GM19025 (cell line): ENCODE results near the gene ATP5PB.

ENCODE experiments used
- ATAC-seq: cut with Tn5 transposase; IDR thresholded peaks from one replicate; pipeline ENCODE4 v1.9.1; 2021; ENCODE audit warnings: mild to moderate bottlenecking, low read depth, moderate library complexity; ENCODE audit not compliant: unreplicated experiment

ATP5PB gene, protein sequence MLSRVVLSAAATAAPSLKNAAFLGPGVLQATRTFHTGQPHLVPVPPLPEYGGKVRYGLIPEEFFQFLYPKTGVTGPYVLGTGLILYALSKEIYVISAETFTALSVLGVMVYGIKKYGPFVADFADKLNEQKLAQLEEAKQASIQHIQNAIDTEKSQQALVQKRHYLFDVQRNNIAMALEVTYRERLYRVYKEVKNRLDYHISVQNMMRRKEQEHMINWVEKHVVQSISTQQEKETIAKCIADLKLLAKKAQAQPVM

DNA sequence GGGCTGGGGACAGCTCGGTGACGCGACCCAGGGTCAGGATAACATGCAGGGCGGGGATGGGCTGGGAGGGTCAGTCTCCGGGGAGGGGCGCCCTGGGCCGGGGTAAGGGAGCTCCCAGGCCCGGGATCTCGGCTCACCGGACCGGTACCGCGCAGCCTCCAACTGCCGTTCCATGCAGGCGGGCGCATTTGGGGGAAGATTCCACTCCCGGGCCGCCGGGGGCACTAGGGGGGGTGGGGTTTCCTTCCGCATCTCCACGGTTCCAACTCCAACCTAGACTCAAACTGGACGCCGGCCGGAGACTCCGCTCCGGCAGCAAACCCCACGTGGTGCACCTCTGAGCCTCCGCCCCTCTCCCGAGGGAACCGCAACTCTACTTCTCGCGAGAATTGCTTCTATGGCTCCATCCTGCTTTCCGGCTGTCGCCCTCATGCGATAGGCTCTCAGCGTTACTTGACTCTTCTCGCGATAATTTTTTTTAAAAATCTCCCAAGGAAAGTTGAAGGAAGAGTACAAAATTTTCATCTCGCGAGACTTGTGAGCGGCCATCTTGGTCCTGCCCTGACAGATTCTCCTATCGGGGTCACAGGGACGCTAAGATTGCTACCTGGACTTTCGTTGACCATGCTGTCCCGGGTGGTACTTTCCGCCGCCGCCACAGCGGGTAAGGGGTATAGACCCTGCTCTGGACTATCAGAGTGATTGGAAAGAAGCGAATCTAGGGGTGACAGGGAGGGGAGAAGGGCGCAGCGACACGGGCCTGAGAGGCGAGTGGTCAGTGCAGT lies at the start of gene ATP5PB, which contains the start of gene WDR77:
TSS of gene ATP5PB (plus strand) at position 547 of the 785 bp plus-strand sequence. CDS start at position 625, 78 bp downstream.
TSS of gene WDR77 (minus strand) at position 339 of the 785 bp plus-strand sequence. CDS start at position 252, 87 bp downstream.
- peak; percentile 93 for ATAC-seq

DNA sequence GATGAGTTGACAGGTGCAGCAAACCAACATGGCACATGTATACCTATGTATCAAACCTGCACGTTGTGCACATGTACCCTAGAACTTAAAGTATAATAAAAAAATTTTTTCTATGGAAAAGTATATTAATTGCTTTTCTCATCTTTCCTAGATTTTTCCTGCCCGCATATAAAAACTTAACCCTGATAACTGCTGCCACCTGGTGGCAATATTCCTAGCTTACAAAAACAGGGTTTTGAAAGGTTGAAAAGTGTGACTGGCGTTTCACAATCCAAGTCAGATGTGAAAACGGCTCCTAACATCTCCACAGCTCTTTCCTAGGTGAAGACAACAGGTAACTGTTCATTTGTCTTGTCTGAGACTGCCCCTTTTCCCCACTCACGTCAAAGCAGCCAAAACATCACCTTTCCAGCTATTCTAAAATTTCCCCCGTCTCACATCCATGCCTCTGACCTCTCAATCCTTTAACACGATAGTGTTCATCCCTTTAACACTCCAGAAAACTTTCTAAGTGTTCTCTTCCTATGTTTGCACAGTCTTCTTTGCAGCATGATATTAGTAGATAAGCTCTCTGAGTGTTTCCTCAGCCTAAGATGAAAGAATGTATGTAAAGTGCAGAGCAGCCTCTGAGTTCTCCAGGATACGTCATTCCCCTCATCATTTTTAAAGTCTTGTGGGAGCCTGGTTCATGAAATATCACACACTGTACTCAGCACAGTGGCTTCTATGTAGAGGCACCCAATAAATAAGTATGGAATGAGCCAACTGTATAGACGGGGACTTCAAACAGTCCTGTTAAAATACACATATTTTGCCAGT lies 49.3 kb upstream of the ATP5PB start:
- ATAC-seq = no peak

GRCh38 chr1:111402083-111402482 lies 47.2 kb upstream of the ATP5PB start:
- ATAC-seq = no peak

DNA sequence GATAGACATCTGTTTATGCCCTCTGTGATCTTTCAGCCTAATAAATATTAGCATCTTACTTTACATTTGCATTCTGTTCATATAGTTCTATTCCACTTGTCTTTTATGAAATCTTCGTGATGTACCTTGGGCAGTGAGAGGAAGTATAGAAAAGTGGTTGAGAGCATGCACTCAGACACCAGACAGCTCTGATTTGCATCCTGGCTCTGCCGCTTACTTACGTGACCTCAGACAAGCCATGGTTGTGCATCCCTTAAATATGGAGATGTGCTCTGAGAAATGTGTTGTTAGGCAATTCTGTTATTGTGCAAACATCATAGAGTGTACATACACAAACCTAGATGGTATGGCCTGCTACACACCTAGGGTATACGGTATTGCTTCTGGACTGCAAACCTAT lies 44.7 kb upstream of the ATP5PB start:
- no peak for ATAC-seq

DNA sequence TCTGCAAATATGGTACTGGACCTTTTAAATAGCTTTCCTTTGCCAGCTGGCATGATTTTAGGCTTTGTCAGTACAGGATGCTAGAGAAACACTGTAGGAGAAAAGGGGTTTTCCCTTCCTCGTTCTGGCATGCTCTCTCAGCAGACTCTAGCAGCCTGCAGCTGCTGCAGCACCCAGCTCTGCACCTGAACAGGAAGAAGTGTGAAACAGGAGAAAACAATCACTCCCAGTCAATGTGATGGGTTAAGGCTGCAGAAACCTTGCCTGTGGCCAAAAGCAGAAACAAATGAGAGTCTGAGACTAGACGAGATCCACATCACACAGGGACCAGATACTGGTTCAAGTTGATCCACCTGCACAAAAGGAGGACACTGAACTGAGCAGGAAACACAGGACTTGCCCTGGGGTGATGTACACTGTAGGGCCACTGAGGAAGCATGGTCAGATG lies 42.9 kb upstream of the ATP5PB start:
- ATAC-seq = peak; percentile 97

DNA sequence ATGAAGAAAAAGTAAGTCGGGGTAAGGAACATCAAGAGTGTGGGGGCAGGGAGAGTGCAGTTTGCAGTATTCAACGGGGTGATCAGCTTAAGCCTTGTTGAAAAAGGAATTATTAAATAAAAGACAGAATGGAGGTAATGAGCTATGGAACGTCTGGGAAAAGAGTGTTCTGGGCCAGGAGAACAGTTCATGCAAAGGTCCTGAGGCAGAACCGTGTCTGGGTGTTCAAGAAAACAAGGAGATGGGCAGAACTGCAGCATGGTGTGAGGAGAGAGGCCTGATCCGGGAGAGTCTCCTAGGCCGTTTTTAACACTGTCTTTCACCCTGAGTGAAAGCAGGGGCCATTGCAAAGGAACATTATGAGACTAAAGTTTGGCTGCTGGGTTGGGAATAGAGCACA lies 42.0 kb upstream of the ATP5PB start:
- ATAC-seq = no peak

GRCh38 chr1:111412839-111413238 lies 36.4 kb upstream of the ATP5PB start:
- no peak for ATAC-seq

DNA sequence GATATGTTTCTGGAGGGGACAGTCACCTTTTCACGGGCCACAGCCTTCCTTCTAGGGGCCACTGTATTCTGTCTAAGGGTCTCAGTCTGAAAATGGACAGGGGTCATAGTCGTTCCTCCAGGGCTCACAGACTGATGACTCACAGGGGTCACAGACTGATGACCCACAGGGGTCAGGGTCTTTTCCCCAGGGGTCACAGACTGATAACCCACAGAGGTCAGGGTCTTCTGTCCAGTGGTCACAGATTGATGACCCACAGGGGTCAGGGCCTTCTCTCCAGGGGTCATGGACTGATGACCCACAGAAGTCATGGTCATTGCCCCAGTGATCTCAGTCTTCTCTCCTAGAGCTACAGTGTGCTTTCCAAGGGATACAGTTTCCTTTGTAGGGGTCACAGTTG lies 34.5 kb upstream of the ATP5PB start:
- no peak for ATAC-seq

GRCh38 chr1:111415461-111415860 lies 33.8 kb upstream of the ATP5PB start:
- no peak for ATAC-seq

DNA sequence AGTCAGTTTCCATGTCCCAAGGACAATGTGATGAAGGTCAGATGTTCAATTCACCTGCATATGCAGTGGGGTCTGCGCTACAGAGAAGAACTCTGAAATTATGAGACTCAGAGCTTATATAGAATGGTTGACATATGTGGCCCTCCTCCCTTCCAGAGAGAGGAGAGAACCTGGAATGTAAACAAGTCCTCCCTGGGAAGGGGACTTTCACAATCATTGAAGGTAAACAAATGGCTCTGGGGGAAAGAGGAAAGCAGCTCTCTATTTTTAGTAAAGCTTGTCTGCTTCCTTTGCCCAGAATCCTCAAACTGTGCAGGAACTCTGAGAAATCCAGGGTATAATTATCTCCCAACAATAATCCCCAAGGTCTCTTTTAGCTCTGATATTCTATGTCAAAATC lies 31.5 kb upstream of the ATP5PB start:
- ATAC-seq = no peak

DNA sequence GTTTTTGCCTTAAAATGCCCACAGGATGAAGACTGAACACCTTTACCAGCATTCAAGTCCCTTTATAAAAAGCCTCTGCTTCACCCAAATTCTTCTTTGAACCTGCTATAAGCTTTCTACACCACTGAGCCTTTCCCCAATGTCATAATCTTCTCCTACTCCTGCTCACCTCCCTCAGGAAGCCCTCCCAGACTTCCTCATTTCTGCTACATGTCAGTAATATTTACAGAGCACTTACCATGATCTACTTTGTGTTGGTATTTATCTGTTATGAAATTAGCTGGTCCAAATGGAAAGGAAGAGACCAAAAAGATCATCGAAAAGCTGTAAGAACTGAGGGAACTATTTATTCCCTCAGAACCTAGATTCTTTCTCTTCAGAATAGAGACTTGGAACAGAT lies 30.2 kb upstream of the ATP5PB start:
- no peak for ATAC-seq

DNA sequence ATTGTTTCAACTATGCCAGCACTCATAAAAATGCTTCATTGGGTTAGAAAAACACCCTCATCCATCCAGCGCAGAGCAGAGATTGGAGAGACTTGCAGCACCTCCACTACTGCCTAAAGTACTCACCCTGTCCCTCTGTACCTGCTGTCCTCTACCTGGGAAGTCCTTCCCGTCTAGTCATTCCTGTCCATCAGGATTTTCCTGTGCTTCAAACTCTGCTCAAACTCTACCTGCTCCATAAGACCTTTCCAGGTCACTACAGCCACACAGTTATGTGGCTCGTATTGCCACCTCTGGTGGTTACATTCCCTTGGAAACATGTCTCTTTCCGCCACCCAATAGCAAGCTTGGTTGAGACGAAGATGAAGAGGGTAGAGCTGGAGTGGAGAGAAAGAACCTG lies 28.9 kb upstream of the ATP5PB start:
- no peak for ATAC-seq

GRCh38 chr1:111422546-111423391 lies 26.5 kb upstream of the ATP5PB start:
- ATAC-seq = no peak

DNA sequence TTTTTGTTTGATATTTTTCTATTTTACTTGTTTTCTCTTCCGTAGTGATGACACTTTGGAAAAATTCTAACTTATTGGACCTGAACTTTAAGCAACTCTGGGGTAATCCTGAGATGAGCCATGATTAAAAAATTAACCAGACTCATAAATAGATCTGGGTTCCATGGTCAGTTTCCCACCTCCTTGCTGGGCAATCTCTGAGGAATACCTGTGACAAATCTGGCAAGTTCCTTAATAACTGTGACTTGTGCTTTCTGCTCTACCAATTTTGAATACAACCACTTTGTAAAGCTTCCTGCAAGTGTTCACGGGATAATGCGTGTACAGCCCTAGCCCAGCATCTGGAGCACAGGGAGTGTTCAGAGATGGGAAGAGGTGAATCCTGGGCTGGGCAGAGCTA lies 25.0 kb upstream of the ATP5PB start:
- no peak for ATAC-seq

- no peak for ATAC-seq
Measured at GRCh38 chr1:111436726-111437125, 12.5 kb upstream of the ATP5PB start.

GRCh38 chr1:111439461-111440351 lies 9.6 kb upstream of the ATP5PB start:
- ATAC-seq = no peak

- no peak for ATAC-seq
Measured at GRCh38 chr1:111441573-111442192, 7.6 kb upstream of the ATP5PB start.

- no peak for ATAC-seq
Measured at GRCh38 chr1:111442457-111442856, 6.8 kb upstream of the ATP5PB start.

GRCh38 chr1:111444031-111444430 lies 5.2 kb upstream of the ATP5PB start:
- no peak for ATAC-seq
